ENCODE measurements around the gene TAC3.

The TAC3 gene

GRCh38 chr12:57051011-57051410 lies 34.7 kb upstream of the TAC3 start:
- H4K20me1 ChIP-seq (ENCODE audit: control insufficient read depth, insufficient read depth, low read depth, low read length) = no peaks in the 10 kb centered on the region
- no peaks in the 10 kb centered on the region for H3K9me3 ChIP-seq (ENCODE audit: control insufficient read depth, insufficient read depth, low read length)
- TF ChIP-seq EZH2phosphoT487 (IDR thresholded peaks at IDR 0.05; ENCODE audit: borderline replicate concordance, low read length) (no peak), CTCF (IDR thresholded peaks at IDR 0.05; ENCODE audit: low read depth, low read length, poor library complexity, severe bottlenecking) (no peak)
- no peak overlapping the region for H3K4me3 ChIP-seq (ENCODE audit: low read length)
- no peaks in the 10 kb centered on the region for H3K79me2 ChIP-seq (ENCODE audit: control insufficient read depth, low read length)
- no peak overlapping the region for H3K4me2 ChIP-seq (ENCODE audit: low read length)
- H3F3A ChIP-seq (ENCODE audit: control insufficient read depth, insufficient read depth) = 0 out of 2 replicates have a peak, but pooled peaks cover 8% of the 10 kb centered on the region
- H3K36me3 ChIP-seq (ENCODE audit: control insufficient read depth, low read length) = peaks cover 9% of the 10 kb centered on the region
- H3K4me1 ChIP-seq (ENCODE audit: control insufficient read depth, low read length) = peaks cover 10% of the 10 kb centered on the region
- H3K27ac ChIP-seq (ENCODE audit: low read depth, low read length) = no peak overlapping the region
- H3K9me2 ChIP-seq (replicated peaks; ENCODE audit: control insufficient read depth, low read length) = no peaks in the 10 kb centered on the region
- H3K27me3 ChIP-seq (ENCODE audit: control insufficient read depth, low read length) = peaks cover 18% of the 10 kb centered on the region

GRCh38 chr12:57049890-57050289 lies 33.6 kb upstream of the TAC3 start, which contains the start of gene MYO1A:
Gene MYO1A, minus strand, starts transcription at chr12:57050129. Its CDS starts 1,806 bp downstream, at chr12:57048323.
- no peak within 1 kb of the TSS for H3K4me3 ChIP-seq (ENCODE audit: low read length)
- peaks cover 10% of the 10 kb centered on the region for H3K4me1 ChIP-seq (ENCODE audit: control insufficient read depth, low read length)
- no peaks in the 10 kb centered on the region for H3K79me2 ChIP-seq (ENCODE audit: control insufficient read depth, low read length)
- H3K27me3 ChIP-seq (ENCODE audit: control insufficient read depth, low read length) = peaks cover 20% of the 10 kb centered on the region
- TF ChIP-seq CTCF (IDR thresholded peaks at IDR 0.05; ENCODE audit: low read depth, low read length, poor library complexity, severe bottlenecking) (no peak), EZH2phosphoT487 (IDR thresholded peaks at IDR 0.05; ENCODE audit: borderline replicate concordance, low read length) (no peak)
- no peaks in the 10 kb centered on the region for H4K20me1 ChIP-seq (ENCODE audit: control insufficient read depth, insufficient read depth, low read depth, low read length)
- H3K4me2 ChIP-seq (ENCODE audit: low read length) = no peak within 1 kb of the TSS
- 0 out of 2 replicates have a peak, but pooled peaks cover under 1% of the 10 kb centered on the region for H3F3A ChIP-seq (ENCODE audit: control insufficient read depth, insufficient read depth)
- no peaks in the 10 kb centered on the region; the same call in 1 of the 2 replicates for H3K36me3 ChIP-seq (ENCODE audit: control insufficient read depth, low read length)
- no peaks in the 10 kb centered on the region for H3K9me2 ChIP-seq (replicated peaks; ENCODE audit: control insufficient read depth, low read length)
- H3K27ac ChIP-seq (ENCODE audit: low read depth, low read length) = no peak within 1 kb of the TSS
- no peaks in the 10 kb centered on the region for H3K9me3 ChIP-seq (ENCODE audit: control insufficient read depth, insufficient read depth, low read length)

GRCh38 chr12:57049119-57049446 lies 32.8 kb upstream of the TAC3 start:
- Histone ChIP-seq H3K4me2 (ENCODE audit: low read length) (no peak overlapping the region), H3K9me3 (ENCODE audit: control insufficient read depth, insufficient read depth, low read length) (no peaks in the 10 kb centered on the region), H3K79me2 (ENCODE audit: control insufficient read depth, low read length) (no peaks in the 10 kb centered on the region), H3K9me2 (replicated peaks; ENCODE audit: control insufficient read depth, low read length) (no peaks in the 10 kb centered on the region), H3K27me3 (ENCODE audit: control insufficient read depth, low read length) (peaks cover 24% of the 10 kb centered on the region), H4K20me1 (ENCODE audit: control insufficient read depth, insufficient read depth, low read depth, low read length) (no peaks in the 10 kb centered on the region), H3K36me3 (ENCODE audit: control insufficient read depth, low read length) (no peaks in the 10 kb centered on the region), H3F3A (ENCODE audit: control insufficient read depth, insufficient read depth) (no peaks in the 10 kb centered on the region), H3K4me1 (ENCODE audit: control insufficient read depth, low read length) (peaks cover 10% of the 10 kb centered on the region), H3K4me3 (ENCODE audit: low read length) (no peak overlapping the region), H3K27ac (ENCODE audit: low read depth, low read length) (no peak overlapping the region)
- TF ChIP-seq EZH2phosphoT487 (IDR thresholded peaks at IDR 0.05; ENCODE audit: borderline replicate concordance, low read length) = no peak
- no peak for TF ChIP-seq CTCF (IDR thresholded peaks at IDR 0.05; ENCODE audit: low read depth, low read length, poor library complexity, severe bottlenecking)

Measured in DOHH2 (cell line).